Uterus (tissue), 4 donors: ENCODE data around the gene NDUFC1. TPM values are rescaled to one million over a fixed set of nuclear protein-coding genes. Genes with fewer than 3 reads are reported as not detected.
"Not testable (repeated sequence)": the region's sequence is repeated elsewhere in the genome, so short reads cannot be mapped to it uniquely, and the experiment has no call there.

ENCODE experiments used
- DNase-seq, 2 donors: peaks; one replicate each; pipeline ENCODE4 v3.0.0-alpha.2; 2019 to 2020
- H3K27ac ChIP-seq, 2 donors: fragments of 200-600 bp; sonication (generic); 1 replicate in 1 of 2; 2 replicates in 1 of 2; pipeline ENCODE4 v1.5.1; 2016 to 2018
- H3K27me3 ChIP-seq, 2 donors: fragments of 200-600 bp; sonication (generic); one replicate each; pipeline ENCODE4 v1.5.1; 2018 to 2019; ENCODE audit warnings: control low read depth in 1 of 2
- H3K36me3 ChIP-seq, 2 donors: fragments of 200-600 bp; sonication (generic); one replicate each; pipeline ENCODE4 v1.5.1; 2019; ENCODE audit warnings: control low read depth in 1 of 2
- H3K4me1 ChIP-seq, 2 donors: fragments of 200-600 bp; sonication (generic); one replicate each; pipeline ENCODE4 v1.5.1; 2018 to 2019; ENCODE audit warnings: control low read depth in 1 of 2
- H3K4me3 ChIP-seq, 2 donors: fragments of 200-600 bp; sonication (generic); 1 replicate in 1 of 2; 2 replicates in 1 of 2; pipeline ENCODE4 v1.5.1; 2018 to 2019; ENCODE audit warnings: mild to moderate bottlenecking in 1 of 2
- H3K9me3 ChIP-seq, 2 donors: fragments of 200-600 bp; sonication (generic); one replicate each; pipeline ENCODE4 v1.5.1; 2019; ENCODE audit warnings: control low read depth in 1 of 2
- POLR2A ChIP-seq, 2 donors: fragments of 450-650 bp; IDR thresholded peaks; one replicate each; pipeline ENCODE4 v1.6.1; 2016; ENCODE audit warnings: antibody characterized with exemption in 2 of 2, mild to moderate bottlenecking in 1 of 2, moderate library complexity in 1 of 2
- intact Hi-C: fragments of 100-400 bp; cut with DNase I; formaldehyde crosslinking; loops from one replicate; pipeline ENCODE4 v1.15.1; 2023; ENCODE audit warnings: low total_unique reads
- total RNA-seq, 4 donors: library from RNA; depleted of rRNA in 3 of 4; stranded (reverse); fragments of >200 nt in 3 of 4; gene quantifications; one replicate each; pipeline versions ENCODE4 v1.1.0 to v1.2.4, GENCODE V29; 2014 to 2023
- TF ChIP-seq, protein P1 (sequence below), 4 experiments: fragments of 200-600 bp in 2 of 4; fragments of 450-650 bp in 2 of 4; sonication (generic) in 2 of 4; IDR thresholded peaks; one replicate each; pipeline ENCODE4 v1.5.1; 2016 to 2019; ENCODE audit warnings: antibody characterized with exemption in 4 of 4, mild to moderate bottlenecking in 2 of 4, moderate library complexity in 1 of 4
- donor health status: DM: yes; HTN: yes; CAD: no.

Gene NDUFC1
- total RNA-seq, 4 donors from 2014 or later = 0.77 to 43.8 (median 14.9) TPM

DNA sequence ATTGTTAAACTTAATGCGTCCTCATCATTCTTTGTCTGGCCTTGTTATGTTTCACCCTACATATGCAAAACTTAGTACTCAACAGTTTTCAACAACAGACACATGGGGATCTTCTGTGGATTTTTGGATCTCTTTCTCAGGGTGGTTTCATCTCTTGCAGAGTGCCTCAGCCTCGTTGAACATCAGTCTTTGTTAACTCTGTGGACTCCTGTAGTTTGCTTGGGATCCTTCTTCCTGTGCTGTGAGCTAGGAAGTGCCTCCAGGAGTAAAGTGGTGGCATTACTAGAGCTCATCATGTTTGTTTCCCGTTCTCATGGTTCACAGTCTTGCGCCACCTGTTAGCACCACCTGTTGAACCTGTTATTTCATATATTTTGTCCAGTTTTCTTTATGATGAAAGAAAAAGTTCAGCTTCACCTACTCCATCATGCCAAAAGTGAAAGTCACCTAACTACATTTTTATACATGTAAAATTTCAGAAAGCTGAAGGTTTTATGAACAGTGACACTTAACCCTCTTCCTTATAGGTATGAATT lies 27.5 kb upstream of the NDUFC1 start:
- no peak overlapping the region for H3K27ac ChIP-seq
- H3K4me3 ChIP-seq = no peak overlapping the region
- no peaks in the 10 kb centered on the region for H3K4me1 ChIP-seq
- no peaks in the 10 kb centered on the region for H3K9me3 ChIP-seq
- no peaks in the 10 kb centered on the region for H3K27me3 ChIP-seq
- intact Hi-C loops = no loop called here
- no peak for DNase-seq
- H3K36me3 ChIP-seq = no peaks in the 10 kb centered on the region
- TF ChIP-seq, protein P1, sequence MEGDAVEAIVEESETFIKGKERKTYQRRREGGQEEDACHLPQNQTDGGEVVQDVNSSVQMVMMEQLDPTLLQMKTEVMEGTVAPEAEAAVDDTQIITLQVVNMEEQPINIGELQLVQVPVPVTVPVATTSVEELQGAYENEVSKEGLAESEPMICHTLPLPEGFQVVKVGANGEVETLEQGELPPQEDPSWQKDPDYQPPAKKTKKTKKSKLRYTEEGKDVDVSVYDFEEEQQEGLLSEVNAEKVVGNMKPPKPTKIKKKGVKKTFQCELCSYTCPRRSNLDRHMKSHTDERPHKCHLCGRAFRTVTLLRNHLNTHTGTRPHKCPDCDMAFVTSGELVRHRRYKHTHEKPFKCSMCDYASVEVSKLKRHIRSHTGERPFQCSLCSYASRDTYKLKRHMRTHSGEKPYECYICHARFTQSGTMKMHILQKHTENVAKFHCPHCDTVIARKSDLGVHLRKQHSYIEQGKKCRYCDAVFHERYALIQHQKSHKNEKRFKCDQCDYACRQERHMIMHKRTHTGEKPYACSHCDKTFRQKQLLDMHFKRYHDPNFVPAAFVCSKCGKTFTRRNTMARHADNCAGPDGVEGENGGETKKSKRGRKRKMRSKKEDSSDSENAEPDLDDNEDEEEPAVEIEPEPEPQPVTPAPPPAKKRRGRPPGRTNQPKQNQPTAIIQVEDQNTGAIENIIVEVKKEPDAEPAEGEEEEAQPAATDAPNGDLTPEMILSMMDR (IDR thresholded peaks at IDR 0.05) = no peak
- TF ChIP-seq POLR2A (IDR thresholded peaks at IDR 0.05) = no peak

DNA sequence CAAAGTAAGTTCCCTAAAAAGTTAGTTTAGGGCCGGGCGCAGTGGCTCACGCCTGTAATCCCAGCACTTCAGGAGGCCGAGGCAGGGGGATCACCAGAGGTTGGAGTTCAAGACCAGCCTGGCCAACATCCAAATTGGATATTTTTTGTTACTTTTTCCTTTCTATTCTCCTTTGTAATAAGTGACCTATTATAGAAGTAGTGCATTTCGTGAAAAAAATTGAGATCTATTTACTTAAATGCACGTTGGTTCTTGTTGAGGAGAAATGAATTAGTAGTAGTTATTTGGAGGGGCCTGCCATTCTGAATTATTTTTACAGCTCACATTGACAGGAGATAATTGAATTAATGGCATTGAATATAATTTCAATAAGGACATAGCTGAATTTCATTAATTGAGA lies 22.3 kb upstream of the NDUFC1 start:
- intact Hi-C loops = no loop called here
- no peak for TF ChIP-seq POLR2A (IDR thresholded peaks at IDR 0.05)
- TF ChIP-seq, protein P1 (IDR thresholded peaks at IDR 0.05) = no peak
- H3K27me3 ChIP-seq = no peaks in the 10 kb centered on the region
- H3K36me3 ChIP-seq = no peaks in the 10 kb centered on the region
- no peak overlapping the region for H3K27ac ChIP-seq
- DNase-seq = no peak
- no peaks in the 10 kb centered on the region for H3K9me3 ChIP-seq
- no peaks in the 10 kb centered on the region for H3K4me1 ChIP-seq
- H3K4me3 ChIP-seq = no peak overlapping the region

DNA sequence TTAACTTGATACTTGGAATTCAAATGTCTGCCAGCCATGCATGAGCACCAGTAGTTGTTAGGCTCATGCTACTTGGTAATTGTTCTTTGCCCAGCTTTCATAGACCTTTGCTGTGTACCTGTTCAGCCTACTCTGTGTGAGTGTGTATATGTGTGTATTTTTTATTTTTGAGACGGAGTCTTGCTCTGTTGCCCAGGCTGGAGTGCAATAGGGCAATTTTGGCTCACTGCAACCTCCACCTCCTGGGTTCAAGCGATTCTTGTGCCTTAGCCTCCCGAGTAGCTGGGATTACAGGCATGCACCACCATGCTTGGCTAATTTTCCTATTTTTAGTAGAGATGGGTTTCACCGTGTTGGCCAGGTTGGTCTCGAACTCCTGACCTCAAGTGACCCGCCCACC lies 20.3 kb upstream of the NDUFC1 start:
- H3K4me1 ChIP-seq, H3K27ac ChIP-seq, DNase-seq, H3K4me3 ChIP-seq, H3K27me3 ChIP-seq, H3K36me3 ChIP-seq, intact Hi-C loops, H3K9me3 ChIP-seq: not testable (repeated sequence)

DNA sequence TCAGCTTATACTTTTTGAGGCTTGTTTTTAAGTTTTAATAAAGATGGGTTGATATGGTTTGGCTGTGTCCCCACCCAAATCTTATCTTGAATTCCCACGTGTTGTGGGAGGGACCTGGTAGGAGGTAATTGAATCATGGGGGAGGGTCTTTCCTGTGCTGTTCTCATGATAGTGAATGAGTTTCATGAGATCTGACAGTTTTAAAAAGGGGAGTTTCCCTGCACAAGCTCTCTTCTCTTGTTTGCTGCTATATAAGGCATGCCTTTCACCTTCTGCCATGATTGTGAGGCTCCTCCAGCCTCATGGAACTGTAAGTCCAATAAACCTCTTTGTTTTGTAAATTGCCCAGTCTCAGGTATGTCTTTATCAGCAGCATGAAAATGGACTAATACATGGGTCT lies 19.8 kb upstream of the NDUFC1 start:
- H3K27ac ChIP-seq, H3K27me3 ChIP-seq, H3K4me1 ChIP-seq, H3K9me3 ChIP-seq, H3K4me3 ChIP-seq, DNase-seq, H3K36me3 ChIP-seq, intact Hi-C loops: not testable (repeated sequence)

DNA sequence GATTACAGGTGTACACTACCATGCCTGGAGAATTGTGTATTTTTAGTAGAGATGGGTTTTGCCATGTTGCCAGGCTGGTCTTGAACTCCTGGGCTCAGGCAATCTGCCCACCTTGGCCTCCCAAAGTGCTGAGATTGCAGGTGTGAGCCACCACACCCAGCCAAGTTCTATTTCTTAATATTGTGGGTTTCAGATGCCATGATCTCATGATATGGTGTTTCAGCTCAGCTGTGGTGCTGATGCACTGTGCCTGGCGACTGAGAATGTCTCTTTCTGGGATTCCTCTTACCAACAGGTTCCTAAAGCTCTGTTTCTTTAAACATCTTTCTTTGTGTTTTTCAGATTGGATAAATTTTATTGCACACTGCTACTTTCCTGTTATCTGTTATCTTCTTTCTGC lies 17.3 kb upstream of the NDUFC1 start:
- TF ChIP-seq POLR2A (IDR thresholded peaks at IDR 0.05) = no peak
- TF ChIP-seq, protein P1 (IDR thresholded peaks at IDR 0.05) = no peak
- intact Hi-C loops = no loop called here
- Histone ChIP-seq H3K27ac (no peak overlapping the region), H3K9me3 (no peaks in the 10 kb centered on the region), H3K4me3 (no peak overlapping the region), H3K4me1 (no peaks in the 10 kb centered on the region), H3K36me3 (no peaks in the 10 kb centered on the region), H3K27me3 (no peaks in the 10 kb centered on the region)
- DNase-seq = no peak

DNA sequence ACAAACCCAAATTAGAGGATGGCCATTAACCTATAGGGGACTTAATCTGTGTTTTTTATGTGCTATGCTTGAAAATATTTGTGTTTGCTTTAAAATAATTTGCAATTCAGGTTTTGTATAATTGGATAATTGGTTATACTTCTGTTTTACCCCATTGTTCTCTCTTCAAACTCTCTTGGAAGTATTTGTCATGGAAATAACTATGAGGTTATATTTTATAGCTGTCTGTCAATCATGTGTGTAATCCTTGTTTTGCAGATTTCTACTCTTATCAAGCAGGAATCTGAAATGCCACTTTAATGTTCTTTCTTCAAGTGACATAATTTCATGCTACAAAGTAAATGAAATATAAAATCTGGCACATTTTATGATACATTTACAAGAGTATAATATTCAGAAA lies 15.4 kb upstream of the NDUFC1 start:
- intact Hi-C loops = no loop called here
- H3K4me3 ChIP-seq = no peak overlapping the region
- H3K4me1 ChIP-seq = no peaks in the 10 kb centered on the region
- H3K36me3 ChIP-seq = no peaks in the 10 kb centered on the region
- H3K27ac ChIP-seq = no peak overlapping the region
- no peaks in the 10 kb centered on the region for H3K9me3 ChIP-seq
- DNase-seq = no peak
- TF ChIP-seq, protein P1 (IDR thresholded peaks at IDR 0.05) = no peak
- H3K27me3 ChIP-seq = no peaks in the 10 kb centered on the region
